Endothelial cell of umbilical vein (primary cell): ENCODE measurements around the gene CD82.

Experiments used
- EZH2 ChIP-seq: IDR thresholded peaks from 2 replicates; pipeline ENCODE4 v1.6.1; 2012; ENCODE audit warnings: borderline replicate concordance, low read depth, mild to moderate bottlenecking, moderate library complexity, low read length, inconsistent platforms; ENCODE audit not compliant: severe bottlenecking
- GATA2 ChIP-seq: IDR thresholded peaks from 2 replicates; pipeline ENCODE4 v1.7.0; 2011; ENCODE audit warnings: low read depth, mild to moderate bottlenecking, moderate library complexity, mixed read lengths, low read length; ENCODE audit not compliant: insufficient read length, insufficient read depth
- POLR2A ChIP-seq: IDR thresholded peaks from 2 replicates; pipeline ENCODE4 v1.6.1; 2012; ENCODE audit warnings: low read depth, mild to moderate bottlenecking, control low read depth, low read length
- POLR2AphosphoS5 ChIP-seq: IDR thresholded peaks from 2 replicates; pipeline ENCODE4 v1.6.1; 2012; ENCODE audit warnings: low read depth, mild to moderate bottlenecking, control low read depth, low read length, moderate library complexity; ENCODE audit not compliant: insufficient read depth
- TF ChIP-seq, protein P1 (sequence below), 2 donors: IDR thresholded peaks; 1 replicate in 1 of 2; 2 replicates in 1 of 2; pipeline ENCODE4 v1.5.1; 2011; ENCODE audit warnings: low read length in 2 of 2, mild to moderate bottlenecking in 2 of 2, moderate library complexity in 2 of 2, control low read depth in 1 of 2, inconsistent platforms in 1 of 2, low read depth in 1 of 2; ENCODE audit not compliant: insufficient read depth in 1 of 2; ENCODE audit errors: extremely low read depth in 1 of 2
- TF ChIP-seq, protein P2 (sequence below): IDR thresholded peaks from 2 replicates; pipeline ENCODE4 v1.6.1; 2011; ENCODE audit not compliant: insufficient read depth, insufficient read length

DNA sequence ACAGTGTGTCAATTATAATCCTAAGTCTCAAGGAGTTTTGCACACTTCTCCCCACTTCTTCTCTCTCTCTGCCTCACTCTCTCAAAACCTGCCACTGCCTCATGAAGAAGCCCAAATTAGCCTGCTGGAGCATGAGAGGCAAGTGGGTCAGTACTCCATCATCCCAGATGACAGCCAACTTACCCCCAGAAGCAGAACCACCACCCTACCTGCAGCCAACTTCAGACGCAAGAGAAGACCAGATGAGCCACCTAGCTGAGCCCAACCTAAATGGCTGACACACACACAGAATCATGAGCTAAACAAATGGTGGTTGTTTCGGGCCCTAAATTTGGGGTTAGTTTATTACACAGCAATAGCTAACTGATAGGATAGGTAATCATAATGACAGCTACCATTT lies 61.2 kb downstream of the CD82 start:
- TF ChIP-seq, protein P1, sequence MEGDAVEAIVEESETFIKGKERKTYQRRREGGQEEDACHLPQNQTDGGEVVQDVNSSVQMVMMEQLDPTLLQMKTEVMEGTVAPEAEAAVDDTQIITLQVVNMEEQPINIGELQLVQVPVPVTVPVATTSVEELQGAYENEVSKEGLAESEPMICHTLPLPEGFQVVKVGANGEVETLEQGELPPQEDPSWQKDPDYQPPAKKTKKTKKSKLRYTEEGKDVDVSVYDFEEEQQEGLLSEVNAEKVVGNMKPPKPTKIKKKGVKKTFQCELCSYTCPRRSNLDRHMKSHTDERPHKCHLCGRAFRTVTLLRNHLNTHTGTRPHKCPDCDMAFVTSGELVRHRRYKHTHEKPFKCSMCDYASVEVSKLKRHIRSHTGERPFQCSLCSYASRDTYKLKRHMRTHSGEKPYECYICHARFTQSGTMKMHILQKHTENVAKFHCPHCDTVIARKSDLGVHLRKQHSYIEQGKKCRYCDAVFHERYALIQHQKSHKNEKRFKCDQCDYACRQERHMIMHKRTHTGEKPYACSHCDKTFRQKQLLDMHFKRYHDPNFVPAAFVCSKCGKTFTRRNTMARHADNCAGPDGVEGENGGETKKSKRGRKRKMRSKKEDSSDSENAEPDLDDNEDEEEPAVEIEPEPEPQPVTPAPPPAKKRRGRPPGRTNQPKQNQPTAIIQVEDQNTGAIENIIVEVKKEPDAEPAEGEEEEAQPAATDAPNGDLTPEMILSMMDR (IDR thresholded peaks at IDR 0.05; ENCODE audit: extremely low read depth in 1 of 2, insufficient read depth in 1 of 2, low read depth in 1 of 2, low read length in 2 of 2): no peak
- TF ChIP-seq EZH2 (no peak), POLR2A (no peak), POLR2AphosphoS5 (no peak), GATA2 (no peak)
- TF ChIP-seq, protein P2, sequence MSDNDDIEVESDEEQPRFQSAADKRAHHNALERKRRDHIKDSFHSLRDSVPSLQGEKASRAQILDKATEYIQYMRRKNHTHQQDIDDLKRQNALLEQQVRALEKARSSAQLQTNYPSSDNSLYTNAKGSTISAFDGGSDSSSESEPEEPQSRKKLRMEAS: no peak
